IMR-90 (cell line): Measurements from ENCODE around the gene ARRDC1.

Experiments
- CTCF ChIP-seq: conservative IDR thresholded peaks from 2 replicates; pipeline ENCODE4 v1.5.1; 2012; ENCODE audit warnings: mild to moderate bottlenecking, low read depth, low read length, improper control_type of control experiment
- MXI1 ChIP-seq: IDR thresholded peaks from 2 replicates; pipeline ENCODE4 v1.6.1; 2012; ENCODE audit warnings: low read depth, mild to moderate bottlenecking, low read length, moderate library complexity, borderline replicate concordance
- POLR2A ChIP-seq: IDR thresholded peaks from 2 replicates; pipeline ENCODE4 v1.6.1; 2012; ENCODE audit warnings: mild to moderate bottlenecking, low read depth, low read length
- RAD21 ChIP-seq: IDR thresholded peaks from 2 replicates; pipeline ENCODE4 v1.6.1; 2012; ENCODE audit warnings: low read length, improper control_type of control experiment
- RCOR1 ChIP-seq: IDR thresholded peaks from 2 replicates; pipeline ENCODE4 v1.6.1; 2012; ENCODE audit warnings: mild to moderate bottlenecking, low read length, improper control_type of control experiment; ENCODE audit not compliant: insufficient replicate concordance

GRCh38 chr9:137634016-137634415 lies 28.5 kb downstream of the ARRDC1 start:
- TF ChIP-seq RAD21 (no peak), CTCF (no peak), POLR2A (no peak), MXI1 (no peak), RCOR1 (no peak)
